Activated naive CD8-positive, alpha-beta T cell (primary cell): ENCODE results near the gene CLDN19.
"Not testable (repeated sequence)": the region's sequence is repeated elsewhere in the genome, so short reads cannot be mapped to it uniquely, and the experiment has no call there.

ENCODE experiments used
- H3K27ac Mint-ChIP-seq: one replicate; pipeline ENCODE4 v1.8.0; 2021; ENCODE audit warnings: mixed read lengths
- H3K27me3 Mint-ChIP-seq: one replicate; pipeline ENCODE4 v1.8.0; 2021; ENCODE audit warnings: mixed read lengths
- H3K36me3 Mint-ChIP-seq: one replicate; pipeline ENCODE4 v1.8.0; 2021; ENCODE audit warnings: mixed read lengths
- H3K4me1 Mint-ChIP-seq: one replicate; pipeline ENCODE4 v1.8.0; 2021; ENCODE audit warnings: low read depth, mixed read lengths
- H3K4me3 Mint-ChIP-seq: one replicate; pipeline ENCODE4 v1.8.0; 2021; ENCODE audit warnings: mild to moderate bottlenecking, mixed read lengths
- H3K9me3 Mint-ChIP-seq: one replicate; pipeline ENCODE4 v1.8.0; 2021; ENCODE audit warnings: low read depth, mixed read lengths

Gene CLDN19

GRCh38 chr1:42767510-42768000 is 27.5 kb upstream of the CLDN19 start:
- Mint-ChIP-seq H3K27me3 (no peaks in the 10 kb centered on the region), H3K9me3 (no peaks in the 10 kb centered on the region), H3K27ac (peak overlapping the region; percentile 93), H3K36me3 (peaks cover 8% of the 10 kb centered on the region), H3K4me3 (no peak overlapping the region), H3K4me1 (peaks cover 35% of the 10 kb centered on the region)

- Mint-ChIP-seq H3K27me3 (no peaks in the 10 kb centered on the region), H3K4me3 (no peak within 1 kb of the TSS), H3K4me1 (peaks cover 32% of the 10 kb centered on the region), H3K27ac (peak within 1 kb of the TSS; percentile 93), H3K36me3 (peaks cover 8% of the 10 kb centered on the region), H3K9me3 (no peaks in the 10 kb centered on the region)
Observed at GRCh38 chr1:42766741-42767509, 26.9 kb upstream of the CLDN19 start, which contains the start of the genes C1orf50 and P3H1. C1orf50 (plus strand) TSS chr1:42767249; CDS start chr1:42767312, 63 bp downstream. P3H1 (minus strand) TSS chr1:42767028; CDS start chr1:42766971, 57 bp downstream.

GRCh38 chr1:42765832-42766740 is 26.1 kb upstream of the CLDN19 start:
- H3K4me3 Mint-ChIP-seq = no peak overlapping the region
- H3K36me3 Mint-ChIP-seq = peaks cover 8% of the 10 kb centered on the region

GRCh38 chr1:42765269-42765668 is 25.2 kb upstream of the CLDN19 start:
- peaks cover 25% of the 10 kb centered on the region for H3K4me1 Mint-ChIP-seq
- H3K9me3 Mint-ChIP-seq = no peaks in the 10 kb centered on the region
- H3K36me3 Mint-ChIP-seq = peaks cover 3% of the 10 kb centered on the region
- H3K27me3 Mint-ChIP-seq = no peaks in the 10 kb centered on the region
- no peak overlapping the region for H3K27ac Mint-ChIP-seq
- H3K4me3 Mint-ChIP-seq = no peak overlapping the region

More at GRCh38 chr1:42765832-42766740, 26.1 kb upstream of the CLDN19 start:
- Mint-ChIP-seq H3K27ac (no peak overlapping the region), H3K27me3 (no peaks in the 10 kb centered on the region), H3K4me1 (peaks cover 31% of the 10 kb centered on the region), H3K9me3 (no peaks in the 10 kb centered on the region)

GRCh38 chr1:42762269-42762668 is 22.2 kb upstream of the CLDN19 start:
- H3K36me3 Mint-ChIP-seq = peaks cover 3% of the 10 kb centered on the region

GRCh38 chr1:42761567-42761966 is 21.5 kb upstream of the CLDN19 start:
- Mint-ChIP-seq H3K9me3 (no peaks in the 10 kb centered on the region), H3K36me3 (peaks cover 5% of the 10 kb centered on the region), H3K4me3 (no peak overlapping the region), H3K27me3 (no peaks in the 10 kb centered on the region), H3K27ac (no peak overlapping the region), H3K4me1 (peaks cover 2% of the 10 kb centered on the region)

More at GRCh38 chr1:42762269-42762668, 22.2 kb upstream of the CLDN19 start:
- H3K27me3 Mint-ChIP-seq = no peaks in the 10 kb centered on the region
- H3K4me1 Mint-ChIP-seq = peaks cover 2% of the 10 kb centered on the region
- H3K9me3 Mint-ChIP-seq = no peaks in the 10 kb centered on the region
- H3K4me3 Mint-ChIP-seq = no peak overlapping the region
- no peak overlapping the region for H3K27ac Mint-ChIP-seq

GRCh38 chr1:42759114-42759513 is 19.1 kb upstream of the CLDN19 start:
- Mint-ChIP-seq H3K9me3 (no peaks in the 10 kb centered on the region), H3K4me1 (peaks cover 2% of the 10 kb centered on the region), H3K27me3 (no peaks in the 10 kb centered on the region), H3K36me3 (peaks cover 8% of the 10 kb centered on the region), H3K27ac (no peak overlapping the region), H3K4me3 (no peak overlapping the region)

GRCh38 chr1:42758641-42759040 is 18.6 kb upstream of the CLDN19 start:
- no peak overlapping the region for H3K4me3 Mint-ChIP-seq
- H3K27me3 Mint-ChIP-seq = no peaks in the 10 kb centered on the region
- H3K9me3 Mint-ChIP-seq = no peaks in the 10 kb centered on the region
- peaks cover 2% of the 10 kb centered on the region for H3K4me1 Mint-ChIP-seq
- no peak overlapping the region for H3K27ac Mint-ChIP-seq
- H3K36me3 Mint-ChIP-seq = peaks cover 11% of the 10 kb centered on the region

- H3K4me1 Mint-ChIP-seq = peaks cover 3% of the 10 kb centered on the region
- H3K9me3 Mint-ChIP-seq = no peaks in the 10 kb centered on the region
- H3K36me3 Mint-ChIP-seq = peaks cover 15% of the 10 kb centered on the region
- H3K27me3 Mint-ChIP-seq = no peaks in the 10 kb centered on the region
- no peak overlapping the region for H3K27ac Mint-ChIP-seq
- H3K4me3 Mint-ChIP-seq = no peak overlapping the region
Observed at GRCh38 chr1:42757892-42758275, 17.8 kb upstream of the CLDN19 start.

- H3K36me3 Mint-ChIP-seq = peaks cover 20% of the 10 kb centered on the region
- H3K9me3 Mint-ChIP-seq = no peaks in the 10 kb centered on the region
- peaks cover 1% of the 10 kb centered on the region for H3K4me1 Mint-ChIP-seq
- H3K27me3 Mint-ChIP-seq = no peaks in the 10 kb centered on the region
- no peak overlapping the region for H3K27ac Mint-ChIP-seq
- H3K4me3 Mint-ChIP-seq = no peak overlapping the region
Observed at GRCh38 chr1:42756956-42757891, 17.2 kb upstream of the CLDN19 start.

GRCh38 chr1:42753070-42753469 is 13.0 kb upstream of the CLDN19 start:
- Mint-ChIP-seq H3K27me3 (no peaks in the 10 kb centered on the region), H3K36me3 (peaks cover 33% of the 10 kb centered on the region), H3K9me3 (no peaks in the 10 kb centered on the region), H3K27ac (no peak overlapping the region), H3K4me3 (no peak overlapping the region), H3K4me1 (peaks cover 1% of the 10 kb centered on the region)

- Mint-ChIP-seq H3K4me1 (peaks cover 1% of the 10 kb centered on the region), H3K9me3 (no peaks in the 10 kb centered on the region), H3K27ac (no peak overlapping the region), H3K36me3 (peaks cover 30% of the 10 kb centered on the region), H3K27me3 (no peaks in the 10 kb centered on the region), H3K4me3 (no peak overlapping the region)
Observed at GRCh38 chr1:42752284-42752683, 12.2 kb upstream of the CLDN19 start.

- H3K4me1 Mint-ChIP-seq, H3K9me3 Mint-ChIP-seq, H3K4me3 Mint-ChIP-seq, H3K27me3 Mint-ChIP-seq, H3K27ac Mint-ChIP-seq: not testable (repeated sequence)
- H3K36me3 Mint-ChIP-seq = peaks cover 28% of the 10 kb centered on the region
Observed at GRCh38 chr1:42751511-42752070, 11.6 kb upstream of the CLDN19 start.

- no peaks in the 10 kb centered on the region for H3K27me3 Mint-ChIP-seq
- H3K4me3 Mint-ChIP-seq = no peak overlapping the region
- no peaks in the 10 kb centered on the region for H3K9me3 Mint-ChIP-seq
- peaks cover 27% of the 10 kb centered on the region for H3K36me3 Mint-ChIP-seq
- H3K27ac Mint-ChIP-seq = no peak overlapping the region
- peaks cover 1% of the 10 kb centered on the region for H3K4me1 Mint-ChIP-seq
Observed at GRCh38 chr1:42750041-42750440, 10.0 kb upstream of the CLDN19 start.
